Camera-type eye (tissue), 1 donor: ENCODE measurements around the gene ARL13B. TPM values are rescaled to one million over a fixed set of nuclear protein-coding genes. Genes with fewer than 3 reads are reported as not detected.

Experiments
- total RNA-seq: library from RNA; depleted of rRNA; stranded (reverse); fragments of >200 nt; gene quantifications from one replicate; pipeline ENCODE4 v1.2.3, GENCODE V29; 2014

Gene ARL13B
- total RNA-seq = 26.1 TPM

DNA sequence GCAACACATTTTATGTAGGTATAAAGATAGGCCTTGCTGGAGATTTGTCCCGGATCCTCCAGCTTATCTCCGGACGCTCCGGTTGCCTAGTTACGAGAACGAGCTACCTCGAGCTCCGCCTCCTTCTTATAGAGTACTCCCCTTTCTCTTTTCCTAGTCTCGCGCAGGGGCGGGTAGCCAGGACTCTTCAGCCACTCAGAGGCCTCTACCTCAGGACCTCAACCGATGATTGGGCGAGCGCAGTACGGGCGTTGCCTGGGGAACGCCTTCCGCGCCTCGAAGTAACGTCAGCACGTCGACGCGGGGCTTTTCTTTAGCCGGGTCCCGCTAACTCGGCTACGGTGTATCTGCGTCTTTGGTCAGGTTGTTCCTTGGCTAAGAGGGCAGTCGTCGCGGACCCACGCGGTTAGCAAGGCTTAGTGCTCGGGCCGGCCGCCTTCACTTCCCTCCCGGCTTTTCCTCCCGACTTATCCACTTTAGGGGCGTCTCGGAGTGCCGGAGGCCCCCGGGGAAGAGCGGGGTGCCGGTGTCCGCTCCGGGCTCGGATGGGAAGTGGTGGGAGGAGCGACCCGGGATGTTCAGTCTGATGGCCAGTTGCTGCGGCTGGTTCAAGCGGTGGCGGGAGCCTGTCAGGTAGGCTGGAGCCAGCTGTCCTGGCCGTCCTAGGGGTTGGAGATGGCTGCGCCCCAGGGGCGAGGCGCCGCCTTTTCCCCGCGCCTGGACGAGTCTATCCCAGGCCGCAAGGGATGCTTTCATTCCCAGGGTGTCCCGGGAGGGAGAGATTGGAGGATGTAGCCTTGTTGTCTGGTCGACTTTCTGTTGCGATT lies at the start of gene ARL13B:
Gene ARL13B, plus strand, starts transcription at position 306 of the 827 bp plus-strand sequence. Its CDS starts 269 bp downstream, at position 575.

DNA sequence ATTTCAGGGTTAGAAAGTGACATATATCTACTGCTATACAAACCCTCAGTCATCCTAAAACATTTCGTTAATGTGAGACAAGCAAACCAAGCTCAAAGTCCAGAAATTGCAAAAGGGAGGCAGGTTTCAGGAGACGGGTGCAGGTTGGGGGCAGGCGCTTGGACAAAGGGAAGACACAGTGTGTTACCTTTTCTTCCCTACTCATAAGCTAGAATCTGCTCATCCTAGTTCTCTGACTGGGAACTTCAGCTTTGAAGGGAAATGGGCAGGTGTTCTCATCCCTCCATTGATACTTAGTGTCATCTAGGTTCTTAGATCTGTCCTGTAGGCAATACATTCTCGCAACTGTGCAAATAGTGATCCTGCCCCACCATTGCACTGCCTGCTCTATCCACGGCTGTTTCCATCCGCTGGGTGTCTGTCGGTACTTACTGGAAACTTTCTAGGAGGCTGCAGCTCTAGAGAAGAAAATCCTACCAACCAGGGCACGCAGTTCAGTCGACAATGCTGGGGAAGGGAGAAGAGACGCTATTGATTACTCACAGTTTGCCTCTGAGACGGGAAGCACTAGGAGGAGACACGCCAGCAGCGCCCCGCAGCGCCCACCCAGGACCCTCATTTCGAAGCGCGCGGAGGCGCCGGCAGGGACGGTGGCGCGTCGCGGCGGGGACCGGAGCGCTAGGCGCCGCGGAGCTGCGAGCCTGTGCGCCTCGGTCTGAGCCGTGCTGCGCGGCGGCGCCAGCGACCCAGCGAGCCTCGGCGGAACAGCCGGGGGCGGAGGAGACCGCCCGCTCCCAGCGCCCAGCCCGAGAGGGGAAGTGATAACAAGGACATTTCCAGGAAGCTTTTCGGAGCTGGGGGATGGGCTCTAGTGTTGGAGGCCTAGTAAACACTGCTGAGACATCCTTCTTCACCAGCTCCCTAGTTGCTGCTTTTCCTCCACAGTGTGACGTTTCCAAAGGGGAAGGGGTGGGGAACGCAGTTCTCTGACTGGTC lies 6.5 kb upstream of the ARL13B start, which contains the start of gene PROS1:
Gene PROS1, minus strand, starts transcription at position 766 of the 996 bp plus-strand sequence. Its CDS starts 147 bp downstream, at position 619.

DNA sequence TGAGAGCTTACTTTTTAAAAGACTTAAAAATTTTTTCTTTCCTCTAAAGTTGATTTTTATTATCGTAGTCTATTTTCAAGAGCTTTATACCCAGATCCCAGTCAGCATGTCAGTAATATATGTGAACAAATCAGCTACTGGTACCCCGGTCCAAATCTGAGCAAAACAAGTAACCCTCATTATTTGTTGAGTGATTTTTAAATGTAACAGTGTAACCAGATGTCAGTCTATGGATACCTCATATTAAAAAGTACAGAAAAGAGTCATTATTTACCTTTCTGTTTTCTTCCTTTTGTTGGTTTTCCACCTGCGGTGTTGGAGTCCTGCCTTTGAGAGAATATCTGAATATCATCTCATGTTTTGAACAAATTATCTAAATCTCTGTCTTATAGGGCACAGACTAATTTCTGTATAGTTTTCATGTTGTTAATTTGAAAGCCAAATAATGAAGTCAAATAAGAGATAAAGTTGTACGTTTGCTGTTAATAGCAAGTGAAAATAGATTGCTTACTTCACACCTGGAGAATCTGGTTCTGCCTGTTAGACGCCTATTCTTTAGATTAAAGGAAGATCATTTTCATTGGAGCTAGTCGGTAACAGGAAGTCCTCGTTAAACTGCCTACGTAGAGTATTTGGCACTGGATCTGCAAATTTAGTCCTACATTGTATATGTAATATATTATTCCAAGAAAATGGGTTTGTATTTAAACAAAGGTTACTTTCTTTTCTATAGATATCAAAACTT lies 48.3 kb downstream of the ARL13B start, which contains the start of gene STX19:
Gene STX19, minus strand, starts transcription at position 505 of the 745 bp plus-strand sequence. CDS start 13,328 bp downstream, outside the sequence.

DNA sequence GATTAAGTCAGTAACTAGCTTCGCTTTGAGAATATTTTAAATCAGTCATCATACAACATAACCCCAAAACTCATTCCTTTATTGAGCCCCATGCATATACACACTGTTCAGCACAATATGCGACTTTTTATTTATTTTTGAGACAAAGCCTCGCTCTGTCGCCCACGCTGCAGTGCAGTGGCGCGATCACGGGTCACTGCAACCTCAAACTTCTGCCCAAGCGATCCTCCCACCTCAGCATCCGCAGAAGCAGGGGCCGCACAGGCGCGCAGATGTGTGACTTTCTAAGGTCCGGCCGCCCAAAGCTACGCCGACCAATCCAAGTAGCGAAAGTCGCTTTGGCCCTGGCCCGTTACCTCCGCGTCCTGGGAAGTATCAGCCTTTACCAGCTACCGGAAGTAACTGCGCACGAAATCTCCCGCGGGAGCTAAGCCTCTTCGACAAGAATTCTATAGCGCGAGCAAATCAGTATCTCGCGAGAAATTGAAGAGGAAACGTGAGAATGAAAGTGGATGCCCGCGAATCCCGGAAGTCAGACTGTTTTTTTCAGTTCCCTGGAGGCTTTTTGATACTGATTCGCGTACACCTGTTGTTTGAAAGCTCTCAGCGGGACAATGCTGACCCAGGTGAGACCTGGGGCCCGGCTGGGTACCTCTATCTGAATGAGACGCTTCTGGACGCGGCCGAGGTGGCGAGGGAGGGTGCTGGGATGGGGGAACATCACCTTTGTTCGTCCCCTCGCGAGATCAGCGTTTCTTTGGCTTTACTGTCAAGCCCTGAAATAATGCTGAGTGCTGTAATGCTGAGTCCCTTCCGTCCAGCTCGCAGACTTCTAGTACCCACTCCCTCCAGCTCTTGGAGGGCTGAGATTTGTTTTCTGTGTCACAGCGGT lies 82.8 kb downstream of the ARL13B start, which contains the start of the genes DHFR2 and NSUN3:
Gene DHFR2, minus strand, starts transcription at position 404 of the 892 bp plus-strand sequence. CDS start 1,405 bp downstream, outside the sequence.
Gene NSUN3, plus strand, starts transcription at position 549 of the 892 bp plus-strand sequence. Its CDS starts 66 bp downstream, at position 615.

Other genes starting within 250 kb of the ARL13B start
- gene PROS1, start 6.3 kb upstream of the ARL13B start, total RNA-seq = 43.0 TPM
- gene STX19, start 48.4 kb downstream of the ARL13B start, total RNA-seq = 0.77 TPM
- 10.4 TPM for gene DHFR2, start 82.8 kb downstream of the ARL13B start, total RNA-seq
- 29.6 TPM for gene NSUN3, start 82.9 kb downstream of the ARL13B start, total RNA-seq